ENCODE results near the gene INTS7. TPM values are rescaled to one million over a fixed set of nuclear protein-coding genes. Genes with fewer than 3 reads are reported as not detected.

Gene INTS7
- total and polyA plus RNA-seq, 9 of the 15 experiments (the other 6 are each of a cell fraction or from before 2014, with no cell fraction given): 27.3 to 68.4 (median 40.4) TPM

GRCh38 chr1:212044851-212045250, 9.5 kb upstream of the INTS7 start:
- ATAC-seq (no peak), FAIRE-seq (no peak), DNase-seq (ENCODE audit: extremely low read depth in 1 of 4, low spot score in 3 of 4) (no peak)
- H4K20me1 ChIP-seq (replicated peaks; ENCODE audit: control insufficient read depth, insufficient read depth, low read length): no peaks in the 10 kb centered on the region
- POLR2A ChIA-PET: interaction anchor here (1.3 to 7.5 kb wide), 4 partner anchors 10 to 251 kb away, joined by 3 to 36 read pairs (median 4); partner anchors contain the start of genes DTL and INTS7
- peaks cover 94% of the 10 kb centered on the region for H3K36me3 ChIP-seq (ENCODE audit: control insufficient read depth, insufficient read depth, low read length)
- no peak overlapping the region for H3K9ac ChIP-seq (ENCODE audit: insufficient read depth in 1 of 2, low read depth in 2 of 2, low read length in 2 of 2)
- CTCF ChIA-PET (ENCODE audit: low intra/inter-chr PET ratio): no interaction called here
- no peaks in the 10 kb centered on the region for H3K9me1 ChIP-seq (ENCODE audit: control insufficient read depth, insufficient read depth, low read length)
- H2AFZ ChIP-seq (ENCODE audit: low read depth, low read length): no peak overlapping the region
- intact Hi-C loops (cut with micrococcal nuclease): no loop called here
- no peak overlapping the region for H3K27ac ChIP-seq (ENCODE audit: extremely low read depth, low read depth, low read length)
- no TSS peak for BruUV-seq (replicated peaks)
- H3K79me2 ChIP-seq (ENCODE audit: control insufficient read depth, insufficient read depth, low read length): peaks cover 64% of the 10 kb centered on the region
- H3K4me2 ChIP-seq (ENCODE audit: insufficient read depth, low read length): no peak overlapping the region
- H3K9me3 ChIP-seq (replicated peaks; ENCODE audit: control insufficient read depth, insufficient read depth, low read depth, low read length): peaks cover 9% of the 10 kb centered on the region; the same call in 1 of the 2 replicates
- 0 out of 5 replicates have a peak, but pooled peaks cover 0 to 2% of the 10 kb centered on the region in 2 experiments for H3K4me1 ChIP-seq (replicated peaks in 1 of 2; ENCODE audit: control insufficient read depth in 2 of 2, insufficient read depth in 2 of 2, low read length in 2 of 2)
- no peak overlapping the region for H3K4me3 ChIP-seq
- TF ChIP-seq ELK3 (CRISPR knock-in tag; IDR thresholded peaks at IDR 0.05) (no peak), TEAD4 (IDR thresholded peaks at IDR 0.05; ENCODE audit: low read length) (no peak), TEAD4 (CRISPR knock-in tag; IDR thresholded peaks at IDR 0.05; ENCODE audit: borderline replicate concordance) (no peak), ZNF551 (CRISPR knock-in tag; IDR thresholded peaks at IDR 0.05) (no peak), KDM5B (IDR thresholded peaks at IDR 0.05; ENCODE audit: insufficient replicate concordance, low read depth, low read length) (no peak), ZNF79 (CRISPR knock-in tag; IDR thresholded peaks at IDR 0.05; ENCODE audit: low read depth) (no peak), SNAPC5 (CRISPR knock-in tag; IDR thresholded peaks at IDR 0.05) (no peak), KLF10 (CRISPR knock-in tag; IDR thresholded peaks at IDR 0.05) (no peak), RCOR1 (IDR thresholded peaks at IDR 0.05; ENCODE audit: borderline replicate concordance in 1 of 2, low read depth in 2 of 2, low read length in 2 of 2) (no peak), FOXA3 (CRISPR knock-in tag; conservative IDR thresholded peaks at IDR 0.05 in 1 of 2, IDR thresholded peaks at IDR 0.05 in 1 of 2) (no peak), GABPB1 (CRISPR knock-in tag; IDR thresholded peaks at IDR 0.05) (no peak), ZNF518B (CRISPR knock-in tag; IDR thresholded peaks at IDR 0.05) (no peak), HMG20A (CRISPR knock-in tag; conservative IDR thresholded peaks at IDR 0.05) (no peak), NUFIP1 (IDR thresholded peaks at IDR 0.05; ENCODE audit: partially characterized antibody) (no peak), ZNF398 (CRISPR knock-in tag; IDR thresholded peaks at IDR 0.05) (no peak), PRPF4 (IDR thresholded peaks at IDR 0.05; ENCODE audit: insufficient read depth, low read depth, low read length, poor library complexity, severe bottlenecking) (no peak), FOXJ2 (tag; IDR thresholded peaks at IDR 0.05) (no peak)
- in situ Hi-C loops (cut with MboI): loop anchor here (25.0 kb wide), 1 partner anchor 358 kb away; the partner anchor contains the start of gene NEK2
- WGBS (ENCODE audit: insufficient coverage, low coverage, missing lambda C conversion rate): 100% methylated on average over 1 of the region's 1 CpG
- H3K27me3 ChIP-seq (ENCODE audit: control insufficient read depth in 2 of 2, insufficient read depth in 2 of 2, low read length in 2 of 2): no peaks in the 10 kb centered on the region

Measured in K562 (cell line).